Activated T-cell treated with anti-CD3 and anti-CD28 coated beads, Interleukin-2, amount 50 U/mL, for 72 hours (primary cell): ENCODE measurements around the gene SEMA6B. TPM values are rescaled to one million over a fixed set of nuclear protein-coding genes. Genes with fewer than 3 reads are reported as not detected.
"Not testable (repeated sequence)": the region's sequence is repeated elsewhere in the genome, so short reads cannot be mapped to it uniquely, and the experiment has no call there.

Experiments
- ATAC-seq, 2 donors: fragments of 150-1000 bp; cut with Tn5 transposase; replicated peaks in 1 of 2; 2 replicates each; pipeline ENCODE4 v1.10.0; 2021; ENCODE audit warnings: moderate library complexity in 2 of 2, mild to moderate bottlenecking in 1 of 2
- DNase-seq, 2 donors: peaks; one replicate each; pipeline ENCODE4 v3.0.0; 2021 to 2022; ENCODE audit warnings: mixed read lengths in 1 of 2
- H3K27ac Mint-ChIP-seq: one replicate; pipeline ENCODE4 v1.8.0; 2022; ENCODE audit warnings: mild to moderate bottlenecking, moderate library complexity, mixed read lengths
- H3K27me3 Mint-ChIP-seq: one replicate; pipeline ENCODE4 v1.8.0; 2022; ENCODE audit warnings: low read depth, mixed read lengths
- H3K36me3 Mint-ChIP-seq, 2 donors: one replicate each; pipeline ENCODE4 v1.8.0; 2022; ENCODE audit warnings: mixed read lengths in 2 of 2, mild to moderate bottlenecking in 1 of 2; ENCODE audit not compliant: insufficient read depth in 2 of 2
- H3K4me1 Mint-ChIP-seq: one replicate; pipeline ENCODE4 v1.8.0; 2022; ENCODE audit warnings: low read depth, mixed read lengths
- H3K4me3 Mint-ChIP-seq, 2 donors: one replicate each; pipeline ENCODE4 v1.8.0; 2022; ENCODE audit warnings: mild to moderate bottlenecking in 2 of 2, mixed read lengths in 2 of 2, moderate library complexity in 2 of 2
- H3K9me3 Mint-ChIP-seq, 2 donors: one replicate each; pipeline ENCODE4 v1.8.0; 2022; ENCODE audit warnings: mixed read lengths in 2 of 2
- total RNA-seq, 2 donors: library from RNA; stranded (reverse); gene quantifications; one replicate each; pipeline ENCODE4 v1.2.3, GENCODE V29; 2022

SEMA6B gene
- total RNA-seq, 2 donors from 2014 or later, result 0.05 to 0.19 TPM

DNA sequence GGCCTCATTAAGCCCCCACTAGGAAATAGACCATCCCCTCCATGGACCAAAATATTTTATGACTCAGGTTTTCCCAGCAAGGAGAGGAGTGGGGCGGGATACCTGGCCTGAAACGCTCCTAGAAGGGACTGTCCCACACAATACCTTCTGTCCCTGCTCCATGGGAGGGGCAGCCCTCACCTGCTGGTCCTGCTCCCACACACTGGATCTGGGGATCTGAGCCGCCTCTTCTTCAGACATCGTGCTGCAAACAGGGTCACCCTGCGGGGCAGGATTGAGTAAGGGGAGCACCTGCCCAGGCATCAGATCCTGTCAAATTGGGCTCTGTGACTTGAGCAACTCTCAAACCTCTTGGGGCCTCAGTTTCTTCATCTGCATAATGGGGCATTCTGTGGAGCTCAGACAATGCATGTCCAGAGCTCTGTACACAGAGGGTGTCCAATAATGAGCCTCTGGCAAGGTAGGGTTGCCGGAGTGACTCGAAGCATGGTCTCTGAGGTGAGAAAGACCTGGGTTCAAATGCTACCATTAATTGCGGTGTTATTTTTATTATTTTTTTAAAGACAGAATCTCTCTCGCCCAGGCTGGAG, 25.6 kb downstream of the SEMA6B start:
- peaks cover 14% of the 10 kb centered on the region for H3K27me3 Mint-ChIP-seq
- H3K9me3 Mint-ChIP-seq, result no peaks in the 10 kb centered on the region
- no peak overlapping the region for H3K27ac Mint-ChIP-seq
- peaks cover 8% of the 10 kb centered on the region for H3K4me1 Mint-ChIP-seq
- no peak for ATAC-seq
- H3K36me3 Mint-ChIP-seq, result no peaks in the 10 kb centered on the region
- no peak overlapping the region for H3K4me3 Mint-ChIP-seq
- no peak for DNase-seq

- peaks cover 7% of the 10 kb centered on the region for H3K4me1 Mint-ChIP-seq
- no peaks in the 10 kb centered on the region for H3K9me3 Mint-ChIP-seq
- peaks cover 14% of the 10 kb centered on the region for H3K27me3 Mint-ChIP-seq
- ATAC-seq, result no peak
- DNase-seq, result no peak
- no peaks in the 10 kb centered on the region for H3K36me3 Mint-ChIP-seq
- no peak overlapping the region for H3K4me3 Mint-ChIP-seq
- H3K27ac Mint-ChIP-seq, result no peak overlapping the region
Measured at GRCh38 chr19:4533334-4533733, 26.1 kb downstream of the SEMA6B start.

GRCh38 chr19:4531562-4532165, 27.8 kb downstream of the SEMA6B start:
- ATAC-seq, result no peak
- peaks cover 14% of the 10 kb centered on the region for H3K27me3 Mint-ChIP-seq

DNA sequence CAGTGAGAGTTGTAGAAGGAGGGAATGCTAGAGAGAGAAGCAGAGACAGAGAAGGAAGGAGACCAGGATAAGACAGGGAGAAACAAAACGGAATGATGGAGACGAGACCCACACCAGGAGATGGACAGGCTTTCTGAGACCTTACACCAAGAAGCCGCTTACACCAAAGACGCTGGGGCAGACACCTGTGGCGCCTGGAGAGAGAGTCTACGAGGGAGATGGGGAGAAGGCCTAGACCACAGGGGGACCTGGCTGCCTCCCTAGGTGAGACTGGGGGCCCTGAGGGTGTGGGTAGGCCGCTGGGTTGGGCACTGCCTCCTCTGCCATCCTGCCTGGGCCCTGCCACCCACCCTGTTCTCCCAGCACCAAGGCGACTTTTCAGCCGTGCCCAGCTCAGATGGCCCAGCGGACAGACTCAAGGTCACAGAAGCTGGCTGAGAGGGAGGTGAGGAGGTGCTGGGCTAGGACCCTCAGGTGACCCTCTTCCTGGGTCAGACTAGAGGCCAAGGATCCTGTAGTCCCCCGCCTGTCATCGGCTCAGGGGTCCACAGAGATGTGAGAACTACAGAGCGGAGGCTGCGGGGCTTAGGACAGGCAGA, 29.5 kb downstream of the SEMA6B start:
- no peaks in the 10 kb centered on the region for H3K9me3 Mint-ChIP-seq
- DNase-seq (no peak), ATAC-seq (no peak)
- H3K27ac Mint-ChIP-seq, result no peak overlapping the region
- H3K4me3 Mint-ChIP-seq, result no peak overlapping the region
- H3K27me3 Mint-ChIP-seq, result peaks cover 8% of the 10 kb centered on the region
- H3K36me3 Mint-ChIP-seq, result no peaks in the 10 kb centered on the region
- H3K4me1 Mint-ChIP-seq, result no peaks in the 10 kb centered on the region

More at GRCh38 chr19:4531562-4532165, 27.8 kb downstream of the SEMA6B start:
- Mint-ChIP-seq H3K36me3 (no peaks in the 10 kb centered on the region), H3K4me3 (no peak overlapping the region), H3K9me3 (no peaks in the 10 kb centered on the region), H3K4me1 (peaks cover 7% of the 10 kb centered on the region), H3K27ac (no peak overlapping the region)
- DNase-seq, result no peak

DNA sequence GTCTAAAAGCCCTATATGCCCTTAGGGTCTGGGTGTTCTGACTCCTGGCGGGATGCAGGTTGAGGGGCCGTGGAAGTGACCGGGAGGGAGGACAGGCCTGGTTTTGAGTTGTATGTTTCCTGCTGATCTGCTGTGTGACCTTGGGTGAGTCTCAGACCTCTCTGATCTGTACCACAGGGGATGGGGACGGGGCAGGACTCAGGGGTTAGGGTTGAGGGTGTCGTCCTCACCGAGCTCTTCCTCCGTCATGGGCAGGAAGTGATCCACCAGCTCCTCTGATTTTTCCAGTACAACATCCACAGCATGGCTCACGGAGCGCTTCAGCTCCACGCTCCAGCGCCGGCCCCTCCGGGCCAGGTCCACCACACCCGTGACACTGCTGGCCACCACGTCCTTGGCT, 30.6 kb downstream of the SEMA6B start:
- no peak for DNase-seq
- Mint-ChIP-seq H3K9me3 (no peaks in the 10 kb centered on the region), H3K27me3 (peaks cover 8% of the 10 kb centered on the region), H3K4me1 (no peaks in the 10 kb centered on the region), H3K27ac (no peak overlapping the region), H3K4me3 (no peak overlapping the region), H3K36me3 (no peaks in the 10 kb centered on the region)
- ATAC-seq, result no peak

DNA sequence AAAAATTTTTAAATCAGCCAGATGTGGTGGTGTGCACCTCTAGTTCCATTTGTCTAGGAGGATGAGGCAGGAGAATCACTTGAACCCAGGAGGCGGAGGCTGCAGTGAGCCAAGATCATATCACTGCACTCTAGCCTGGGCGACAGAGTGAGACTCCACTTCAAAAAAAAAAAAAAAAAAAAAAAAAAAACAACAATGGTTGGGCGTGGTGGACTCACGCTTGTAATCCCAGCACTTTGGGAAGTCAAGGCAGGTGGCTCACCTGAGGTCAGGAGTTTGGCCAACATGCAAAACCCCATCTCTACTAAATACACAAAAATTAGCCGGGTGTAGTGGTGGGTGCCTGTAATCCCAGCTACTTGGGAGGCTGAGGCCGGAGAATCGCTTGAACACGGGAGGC, 32.1 kb downstream of the SEMA6B start:
- not testable (repeated sequence) for ATAC-seq

DNA sequence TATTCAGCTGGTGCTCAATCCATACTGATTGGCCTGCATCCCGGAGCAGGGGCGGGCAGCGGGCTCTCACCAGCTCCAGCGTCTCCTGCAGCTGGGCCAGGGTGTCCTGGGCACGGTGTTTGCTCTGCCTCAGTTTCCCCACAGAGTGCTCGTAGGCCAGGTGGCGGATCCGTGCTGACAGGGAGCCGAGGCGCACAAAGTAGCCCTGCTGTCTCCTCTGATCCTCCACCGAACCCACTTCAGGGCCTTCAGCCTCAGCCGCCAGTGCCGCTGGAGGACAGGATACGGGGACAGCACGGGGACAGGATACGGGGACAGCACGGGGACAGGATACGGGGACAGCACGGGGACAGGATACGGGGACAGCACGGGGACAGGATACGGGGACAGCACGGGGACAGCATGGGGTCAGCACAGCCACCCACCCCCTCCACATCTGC, 33.9 kb downstream of the SEMA6B start:
- Mint-ChIP-seq H3K36me3 (no peaks in the 10 kb centered on the region), H3K27ac (no peak overlapping the region), H3K4me3 (no peak overlapping the region), H3K27me3 (no peaks in the 10 kb centered on the region), H3K9me3 (no peaks in the 10 kb centered on the region), H3K4me1 (no peaks in the 10 kb centered on the region)
- ATAC-seq (no peak), DNase-seq (no peak)

More for the DNA sequence above, 32.1 kb downstream of the SEMA6B start:
- not testable (repeated sequence) for H3K27me3 Mint-ChIP-seq, DNase-seq, H3K27ac Mint-ChIP-seq, H3K4me1 Mint-ChIP-seq, H3K36me3 Mint-ChIP-seq, H3K9me3 Mint-ChIP-seq, H3K4me3 Mint-ChIP-seq

GRCh38 chr19:4524808-4525562, 34.5 kb downstream of the SEMA6B start:
- Mint-ChIP-seq H3K27me3 (no peaks in the 10 kb centered on the region), H3K9me3 (no peaks in the 10 kb centered on the region), H3K4me3 (no peak overlapping the region), H3K4me1 (no peaks in the 10 kb centered on the region), H3K36me3 (no peaks in the 10 kb centered on the region), H3K27ac (no peak overlapping the region)
- ATAC-seq, result peak; percentile 72 to 78
- DNase-seq, result peak; percentile 73 to 76

- Mint-ChIP-seq H3K4me1 (no peaks in the 10 kb centered on the region), H3K36me3 (no peaks in the 10 kb centered on the region), H3K27me3 (no peaks in the 10 kb centered on the region), H3K4me3 (no peak overlapping the region), H3K9me3 (no peaks in the 10 kb centered on the region), H3K27ac (no peak overlapping the region)
- ATAC-seq, result peak; percentile 33 to 42
- peak; percentile 55 to 60 for DNase-seq
Measured at GRCh38 chr19:4523306-4524110, 36.0 kb downstream of the SEMA6B start.

- H3K4me3 Mint-ChIP-seq, result no peak overlapping the region
- ATAC-seq (no peak), DNase-seq (no peak)
- H3K4me1 Mint-ChIP-seq, result no peaks in the 10 kb centered on the region
- no peaks in the 10 kb centered on the region for H3K9me3 Mint-ChIP-seq
- no peaks in the 10 kb centered on the region for H3K27me3 Mint-ChIP-seq
- no peak overlapping the region for H3K27ac Mint-ChIP-seq
- H3K36me3 Mint-ChIP-seq, result no peaks in the 10 kb centered on the region
Measured at GRCh38 chr19:4522291-4523002, 37.0 kb downstream of the SEMA6B start.

DNA sequence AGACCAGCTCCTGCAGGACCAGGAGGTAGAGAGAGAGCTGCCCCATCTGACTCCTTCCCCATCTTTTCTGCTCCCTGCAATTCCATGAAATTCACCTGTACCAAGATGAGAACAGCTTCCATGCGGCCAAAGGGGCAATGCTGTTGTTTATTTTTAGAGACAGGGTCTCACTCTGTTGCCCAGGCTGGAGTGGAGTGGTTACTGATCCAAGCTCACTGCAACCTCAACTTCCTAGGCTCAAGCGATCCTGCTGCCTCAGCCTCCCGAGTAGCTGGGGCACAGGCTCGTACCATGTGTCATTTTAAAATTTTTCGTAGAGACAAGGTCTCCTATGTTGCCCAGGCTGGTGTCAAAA, 37.6 kb downstream of the SEMA6B start:
- H3K36me3 Mint-ChIP-seq, result no peaks in the 10 kb centered on the region
- H3K4me1 Mint-ChIP-seq, result no peaks in the 10 kb centered on the region
- no peak for ATAC-seq
- DNase-seq, result no peak
- no peaks in the 10 kb centered on the region for H3K9me3 Mint-ChIP-seq
- no peaks in the 10 kb centered on the region for H3K27me3 Mint-ChIP-seq
- no peak overlapping the region for H3K4me3 Mint-ChIP-seq
- H3K27ac Mint-ChIP-seq, result no peak overlapping the region

GRCh38 chr19:4521170-4521887, 38.2 kb downstream of the SEMA6B start:
- Mint-ChIP-seq H3K4me1 (no peaks in the 10 kb centered on the region), H3K9me3 (no peaks in the 10 kb centered on the region), H3K27me3 (no peaks in the 10 kb centered on the region), H3K36me3 (no peaks in the 10 kb centered on the region), H3K4me3 (no peak overlapping the region), H3K27ac (no peak overlapping the region)
- DNase-seq (no peak), ATAC-seq (no peak)
